GM21786 (cell line): ENCODE data around the gene METAP1D.
"Not testable (repeated sequence)": the region's sequence is repeated elsewhere in the genome, so short reads cannot be mapped to it uniquely, and the experiment has no call there.

Source experiments
- ATAC-seq: cut with Tn5 transposase; IDR thresholded peaks from one replicate; pipeline ENCODE4 v1.9.1; 2021; ENCODE audit not compliant: unreplicated experiment

METAP1D gene

DNA sequence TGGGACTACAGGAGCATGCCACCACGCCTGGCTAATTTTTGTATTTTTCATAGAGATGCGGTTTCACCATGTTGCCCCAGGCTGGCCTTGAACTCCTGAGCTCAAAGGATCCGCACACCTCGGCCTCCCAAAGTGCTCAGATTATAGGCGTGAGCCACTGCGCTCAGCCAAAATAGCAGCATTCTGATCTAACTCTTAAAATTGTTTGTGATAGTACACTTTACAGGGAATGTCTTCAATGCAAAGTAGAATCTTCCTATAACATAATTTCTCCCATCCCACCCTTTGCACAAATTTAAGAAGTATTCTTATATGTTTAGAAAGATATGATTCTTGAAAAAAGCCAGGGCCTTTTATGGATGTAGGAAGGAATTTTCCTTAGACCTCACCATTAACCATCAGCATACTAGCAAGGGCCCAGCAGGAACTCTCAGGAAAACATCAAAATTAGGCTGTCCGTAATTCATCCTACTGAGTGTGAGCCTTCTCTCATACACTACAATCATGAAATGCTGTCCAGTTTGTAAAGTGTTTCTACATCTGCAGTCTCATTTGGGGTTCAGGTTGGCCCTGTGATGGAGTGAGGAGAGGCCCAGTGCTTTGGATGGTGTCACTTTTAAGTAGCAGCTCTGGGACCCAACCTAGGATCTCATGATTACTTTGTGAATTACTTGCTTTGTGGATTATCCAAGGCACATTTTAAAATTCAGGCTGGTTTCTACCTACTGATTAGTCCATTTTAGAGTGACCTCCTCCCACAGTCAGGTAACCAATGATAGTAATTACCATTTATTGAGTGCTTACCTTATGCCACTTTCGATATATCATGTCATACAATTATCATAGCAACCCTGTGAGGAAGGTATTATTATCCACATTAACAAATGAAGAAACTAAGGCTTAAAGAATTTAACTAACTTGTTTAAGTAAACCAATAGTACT lies 48.1 kb downstream of the METAP1D start:
- ATAC-seq, result no peak

DNA sequence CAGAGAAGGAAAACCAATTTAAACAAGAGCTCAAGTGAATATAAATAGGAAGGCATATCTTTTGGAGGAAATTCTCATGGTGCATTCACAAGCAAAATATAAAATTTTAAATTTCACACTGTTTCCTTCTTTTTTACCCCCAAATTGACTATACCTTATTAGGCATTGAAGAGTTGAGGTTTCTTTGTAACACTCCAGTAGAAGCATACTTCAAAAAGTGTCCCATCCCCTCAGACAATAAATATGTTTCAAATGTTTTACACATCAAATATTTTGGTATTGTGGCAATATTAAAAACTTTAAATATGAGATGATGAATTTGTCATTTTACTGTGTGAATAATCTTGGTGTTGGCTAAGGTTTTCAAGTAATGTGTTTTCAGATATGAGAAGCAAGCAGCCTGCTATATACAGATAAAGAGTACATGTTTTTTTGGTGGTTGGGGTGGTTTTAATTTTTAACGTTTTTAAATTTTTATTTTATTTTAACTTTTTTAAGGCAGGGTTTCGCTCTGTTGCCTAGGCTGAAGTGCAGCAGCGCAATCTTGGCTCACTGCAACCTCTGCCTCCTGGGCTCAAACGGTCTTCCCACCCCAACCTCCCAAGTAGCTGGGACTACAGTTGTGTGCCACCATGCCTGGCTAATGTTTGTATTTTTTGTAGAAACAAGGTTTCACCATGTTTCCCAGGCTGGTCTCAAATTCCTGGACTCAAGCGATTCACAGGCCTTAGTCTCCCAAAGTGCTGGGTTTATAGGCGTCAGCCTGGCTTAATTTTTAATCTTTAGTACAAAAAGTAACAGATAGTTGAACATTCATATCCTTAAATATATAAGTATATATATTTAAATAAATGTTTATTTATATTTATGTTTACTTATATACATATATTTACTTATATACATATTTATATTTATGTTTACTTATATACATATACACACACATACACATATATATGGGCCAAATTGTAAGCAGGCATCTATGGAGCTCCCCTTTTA lies 49.1 kb downstream of the METAP1D start:
- no peak for ATAC-seq

DNA sequence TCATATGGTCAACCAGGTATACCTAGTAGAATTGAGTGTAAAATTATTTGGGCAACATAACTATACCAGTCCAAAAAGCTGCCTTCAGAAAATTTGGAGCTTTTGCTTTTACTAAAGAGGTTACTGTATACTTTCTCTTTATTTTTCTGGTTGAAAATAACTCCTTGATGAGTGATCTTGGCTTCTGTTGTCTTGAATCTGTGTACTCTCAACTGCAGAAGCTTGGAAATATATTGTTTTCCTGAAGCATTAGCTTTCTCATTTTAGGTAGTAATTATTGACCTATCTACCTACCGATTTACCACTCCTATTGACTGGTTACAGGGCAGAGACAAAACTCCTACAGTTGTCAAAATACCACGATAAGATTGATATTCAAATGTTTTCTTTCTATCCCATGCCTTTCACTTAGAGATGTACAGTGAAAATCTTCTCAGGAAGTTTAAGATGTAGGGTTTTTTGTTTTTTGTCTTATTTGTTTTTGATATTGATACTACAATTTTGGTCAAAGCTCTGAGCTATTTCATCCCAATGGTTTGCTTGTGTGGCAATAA lies 49.9 kb downstream of the METAP1D start:
- ATAC-seq, result no peak

DNA sequence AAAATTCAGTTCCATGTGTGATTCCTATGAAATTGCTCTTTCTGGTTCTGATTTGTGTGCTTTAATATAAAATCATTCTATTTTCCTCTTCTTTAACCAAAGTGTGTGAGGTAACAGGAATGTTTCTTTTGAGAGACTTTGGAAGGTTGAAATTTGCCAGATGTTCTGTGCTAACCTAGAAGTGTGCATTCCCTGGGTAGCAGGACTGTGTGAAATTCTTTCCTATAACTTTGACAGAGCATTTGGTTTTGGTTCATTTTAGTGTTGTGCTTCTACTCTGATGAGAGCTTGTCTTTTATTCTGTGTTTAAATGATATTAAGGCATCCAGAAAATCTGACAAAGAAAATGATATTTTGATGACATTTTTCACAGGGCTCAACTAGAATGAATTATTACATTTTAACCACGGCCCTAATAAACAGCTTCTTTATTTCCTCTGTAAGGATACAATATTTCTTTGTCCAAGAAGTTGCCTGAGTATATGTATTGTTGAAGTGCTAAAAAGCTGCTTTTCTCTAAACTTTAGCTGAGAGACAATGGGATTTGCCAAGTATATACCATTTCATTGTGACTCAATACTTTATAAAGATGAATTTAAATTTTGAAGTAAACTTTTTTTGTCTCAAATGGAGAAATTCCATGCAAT lies 50.8 kb downstream of the METAP1D start:
- ATAC-seq, result no peak

DNA sequence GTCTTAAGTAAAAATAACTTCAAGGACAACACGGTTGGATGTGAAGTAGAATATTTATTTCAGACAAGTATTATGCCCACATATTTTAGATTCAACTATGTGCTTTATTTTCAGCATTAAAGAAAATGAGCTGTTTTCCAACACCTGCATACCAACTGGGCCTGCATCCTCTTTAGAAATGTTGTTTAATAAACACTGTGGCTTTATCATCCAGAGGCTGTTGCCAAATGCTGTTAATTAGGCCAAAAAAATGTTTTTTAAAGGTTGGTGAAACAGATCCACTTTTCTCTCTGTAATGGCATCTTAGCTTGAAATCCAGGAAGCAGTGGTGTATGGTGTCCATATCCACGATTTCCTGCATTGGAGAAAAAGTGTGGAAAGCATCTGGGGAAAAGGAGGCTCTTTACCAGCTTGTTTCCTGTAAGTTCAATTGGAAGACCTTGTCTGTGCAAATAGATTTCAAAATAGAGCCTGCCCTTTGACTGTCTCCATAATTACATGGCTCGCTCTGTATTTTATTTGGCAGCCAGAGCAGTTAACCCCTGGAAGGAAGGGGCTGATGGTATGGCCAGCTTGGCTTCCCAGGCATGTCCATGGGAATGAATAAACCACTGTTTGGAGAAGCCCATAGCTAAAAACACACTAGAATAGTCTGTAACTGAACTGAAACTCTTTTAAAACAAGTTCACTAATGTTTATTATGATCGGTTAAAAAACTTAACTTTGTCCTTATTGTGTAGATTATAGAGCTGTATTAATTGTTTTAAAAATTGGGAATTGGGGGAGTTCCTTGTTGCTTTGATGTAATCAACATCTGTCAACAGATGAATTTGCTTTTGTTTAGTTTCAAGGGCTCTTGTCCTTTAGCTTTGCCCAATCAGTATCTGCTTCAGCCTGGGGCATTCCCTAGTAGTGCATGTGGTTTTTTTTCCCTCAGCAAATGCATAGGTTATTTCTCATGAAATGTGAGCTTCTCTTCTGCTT lies 52.5 kb downstream of the METAP1D start:
- ATAC-seq, result no peak

DNA sequence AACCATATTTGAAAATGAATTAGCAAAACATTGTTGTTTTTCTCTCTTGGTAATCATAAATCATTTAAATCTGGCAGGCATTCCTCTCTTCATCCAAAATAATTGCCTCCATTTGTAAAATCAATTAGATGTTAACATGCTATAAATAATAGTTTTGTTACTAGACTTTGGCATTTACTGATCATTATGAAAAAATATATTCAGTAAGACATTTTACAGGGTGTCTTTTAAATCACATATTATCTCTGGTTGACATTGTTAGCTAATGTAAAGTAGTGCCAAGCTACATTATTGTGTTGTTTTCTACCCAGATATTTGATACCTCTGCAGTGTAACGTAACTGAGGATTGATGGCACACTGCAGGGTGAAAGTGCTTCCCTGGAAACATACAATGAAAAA lies 53.7 kb downstream of the METAP1D start:
- ATAC-seq, result no peak

DNA sequence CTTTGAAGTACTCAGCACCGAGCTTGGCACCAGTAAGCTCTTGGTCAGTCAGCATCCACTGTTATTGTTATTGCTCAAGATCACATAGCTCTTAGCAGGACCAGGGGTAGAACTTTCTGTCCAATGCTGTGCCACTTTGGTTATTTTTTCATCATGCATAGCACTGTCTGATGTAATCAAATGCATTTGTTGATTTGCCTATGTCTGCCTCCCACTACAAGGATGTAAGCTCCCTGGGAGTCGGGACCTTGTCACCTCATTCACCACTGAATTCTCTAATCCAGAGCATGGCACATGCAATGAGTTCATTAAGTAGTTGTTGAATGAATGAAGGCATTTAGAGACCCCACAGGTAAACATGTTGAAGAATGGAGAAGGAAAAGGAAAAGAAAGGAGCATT lies 56.5 kb downstream of the METAP1D start:
- ATAC-seq, result no peak

DNA sequence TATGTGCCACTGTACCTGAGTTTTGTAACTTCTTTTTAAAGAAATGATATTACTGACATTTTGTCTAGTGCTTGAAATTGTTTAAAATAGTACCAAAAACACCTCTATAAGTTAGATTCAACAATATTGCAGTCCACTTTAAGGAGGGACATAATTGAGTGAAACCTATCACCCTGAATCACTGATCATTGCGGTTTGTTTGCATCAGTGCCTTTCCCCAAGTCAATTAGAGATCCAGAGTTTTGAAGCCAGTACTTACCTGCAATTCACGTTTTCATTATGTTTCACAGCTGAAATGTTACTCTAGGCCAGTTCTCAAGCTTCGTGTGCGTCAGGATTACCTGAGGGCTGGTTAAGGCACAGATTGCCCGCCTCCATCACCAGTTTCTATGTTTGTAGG lies 58.9 kb downstream of the METAP1D start:
- no peak for ATAC-seq

DNA sequence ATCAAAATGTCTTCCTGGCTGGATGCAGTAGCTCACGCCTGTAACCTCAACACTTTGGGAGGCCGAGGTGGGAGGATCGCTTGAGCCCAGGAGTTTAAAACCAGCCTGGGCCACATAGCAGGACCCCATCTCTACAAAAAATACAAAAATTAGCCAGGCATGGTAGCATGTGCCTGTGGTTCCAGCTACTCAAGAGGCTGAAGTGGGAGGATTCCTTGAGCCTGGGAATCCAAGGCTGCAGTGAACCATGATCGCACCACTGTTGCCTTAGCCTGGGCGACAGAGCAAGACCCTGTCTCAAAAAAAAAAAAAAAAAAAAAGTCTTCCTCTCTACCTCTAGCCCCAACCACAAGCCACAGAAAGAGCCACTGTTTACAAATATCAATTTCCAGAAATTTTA lies 60.4 kb downstream of the METAP1D start:
- ATAC-seq, result not testable (repeated sequence)

DNA sequence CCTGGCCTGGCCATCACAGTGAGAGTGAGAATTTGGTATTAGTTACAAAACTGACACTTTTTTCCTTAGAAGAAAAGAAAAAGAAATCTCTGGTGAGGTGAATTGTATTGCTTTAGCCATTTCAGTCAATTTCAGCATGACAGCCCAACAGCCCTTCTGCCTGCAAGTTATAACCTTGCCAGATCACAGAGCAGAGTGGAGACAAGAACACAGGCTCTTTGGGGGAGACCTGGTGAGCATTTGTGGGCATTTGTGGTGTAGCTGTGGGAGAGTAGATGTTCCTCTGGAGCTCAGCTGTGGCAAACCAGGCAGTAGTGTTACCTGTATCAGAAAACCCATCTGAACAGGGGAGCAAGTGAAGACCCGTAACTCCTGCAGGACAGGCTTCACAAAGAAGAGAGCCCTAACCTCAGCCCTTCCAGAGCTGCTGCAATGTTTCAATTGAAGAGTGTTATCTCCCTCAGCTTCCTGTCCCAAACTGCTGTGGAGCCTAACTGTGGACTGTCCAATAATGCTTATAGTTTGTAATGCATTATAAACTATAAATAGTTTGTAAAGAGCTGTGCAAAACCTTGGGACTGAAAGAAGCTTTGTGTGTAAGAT lies 62.8 kb downstream of the METAP1D start:
- ATAC-seq, result no peak

DNA sequence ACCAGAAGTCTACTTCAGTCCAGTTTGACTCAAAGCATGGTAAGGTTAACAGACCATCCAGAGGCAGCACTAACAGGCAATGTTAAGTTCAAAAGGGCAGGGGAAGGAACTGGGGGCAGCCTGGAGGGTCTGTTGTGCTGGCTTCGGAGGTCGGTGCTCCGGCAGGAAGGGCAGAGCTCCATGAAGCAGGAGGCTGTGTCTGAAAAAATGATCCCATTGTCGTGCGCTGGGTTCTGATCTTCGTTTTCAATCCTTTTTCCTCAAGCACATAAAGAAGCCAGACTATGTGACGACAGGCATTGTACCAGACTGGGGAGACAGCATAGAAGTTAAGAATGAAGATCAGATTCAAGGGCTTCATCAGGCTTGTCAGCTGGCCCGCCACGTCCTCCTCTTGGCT lies 63.7 kb downstream of the METAP1D start:
- ATAC-seq, result no peak

DNA sequence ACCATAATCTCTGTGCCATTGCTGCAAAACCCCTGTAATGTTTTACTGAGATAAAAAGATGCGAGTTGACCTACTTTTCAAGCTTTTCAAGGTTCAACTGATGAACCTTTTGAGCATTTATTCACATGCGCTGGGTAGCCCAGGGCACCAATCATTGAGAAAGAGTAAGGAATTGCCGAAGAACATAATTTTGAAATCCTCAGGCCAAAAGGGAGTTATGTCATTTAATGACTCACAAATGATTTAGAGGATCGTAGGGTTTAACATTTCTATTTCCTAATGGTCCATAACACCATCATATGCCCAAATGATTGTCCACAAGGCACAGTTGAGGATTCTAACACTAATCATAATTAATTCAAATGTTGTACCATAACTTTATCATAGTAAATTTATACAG lies 65.4 kb downstream of the METAP1D start:
- ATAC-seq, result no peak

DNA sequence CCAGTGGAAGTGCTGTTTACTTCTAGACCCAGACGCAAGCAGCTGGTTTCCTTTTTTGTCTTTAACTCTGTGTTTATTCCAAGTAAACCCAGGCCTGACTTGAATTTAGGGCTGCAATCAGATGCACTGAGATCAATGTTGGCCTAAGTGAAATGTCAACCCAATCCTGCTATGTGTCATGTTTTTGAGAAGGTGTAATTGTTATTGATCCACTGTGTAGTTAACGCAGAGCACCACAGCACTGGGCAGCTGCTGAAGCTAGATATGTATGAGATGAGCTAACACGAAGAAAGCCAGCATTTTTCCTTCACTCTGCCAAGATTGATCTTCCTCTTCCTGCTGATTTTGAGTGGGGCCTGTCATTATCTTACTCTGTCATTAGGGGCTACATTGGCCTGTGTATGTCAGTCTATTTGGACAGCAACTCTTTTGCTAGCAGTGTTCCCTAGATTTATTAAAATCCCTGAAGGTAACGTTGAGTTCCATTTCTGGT lies 66.7 kb downstream of the METAP1D start:
- ATAC-seq, result no peak

DNA sequence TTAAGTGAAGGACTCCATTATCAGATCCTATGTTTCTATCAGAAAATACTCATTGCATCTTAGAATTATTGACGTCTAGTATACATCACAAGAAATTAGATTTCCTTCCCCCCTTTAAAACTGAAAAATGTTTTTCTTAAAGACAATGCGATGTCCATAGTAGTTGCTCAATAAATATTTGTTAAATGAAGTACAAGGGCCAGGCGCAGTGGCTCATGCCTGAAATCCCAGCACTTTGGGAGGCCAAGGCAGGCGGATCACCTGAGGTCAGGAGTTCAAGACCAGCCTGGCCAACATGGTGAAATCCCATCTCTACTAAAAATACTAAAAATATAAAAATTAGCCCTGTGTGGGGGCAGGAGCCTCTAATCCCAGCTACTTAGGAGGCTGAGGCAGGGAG lies 68.2 kb downstream of the METAP1D start:
- ATAC-seq, result not testable (repeated sequence)

DNA sequence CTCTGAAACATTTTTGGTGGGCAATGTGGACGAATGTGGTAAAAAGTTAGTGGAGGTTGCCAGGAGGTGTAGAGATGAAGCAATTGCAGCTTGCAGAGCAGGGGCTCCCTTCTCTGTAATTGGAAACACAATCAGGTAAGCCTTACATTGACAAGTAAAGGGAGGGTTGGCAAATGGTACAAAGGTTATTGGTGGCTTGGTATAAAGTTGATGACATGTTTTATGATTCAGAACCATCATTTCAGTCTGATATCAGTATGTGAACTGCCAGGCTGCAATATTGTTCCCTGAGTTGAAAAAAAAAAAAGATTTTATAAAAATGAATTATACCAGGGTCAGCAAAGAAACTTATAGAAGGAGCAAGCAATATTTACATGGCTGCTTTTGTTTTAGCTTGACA lies 71.2 kb downstream of the METAP1D start:
- no peak for ATAC-seq

DNA sequence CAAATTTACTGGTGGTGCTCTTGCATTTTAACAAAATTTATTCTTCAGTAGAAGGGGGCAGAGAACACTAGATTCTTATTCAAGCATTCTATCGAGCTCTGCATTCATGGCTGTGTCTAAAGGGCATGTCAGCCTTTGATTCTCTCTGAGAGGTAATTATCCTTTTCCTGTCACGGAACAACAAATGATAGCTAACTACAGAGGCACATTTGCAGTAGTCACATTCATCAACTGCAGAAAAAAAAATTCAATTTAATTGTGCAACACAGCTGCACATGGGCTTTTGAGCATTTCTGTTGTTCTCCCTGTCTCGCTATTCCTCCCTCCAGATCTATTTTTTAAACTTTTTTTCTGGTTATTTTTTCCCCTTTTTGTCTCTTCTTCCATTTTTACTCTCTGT lies 72.5 kb downstream of the METAP1D start:
- ATAC-seq, result no peak

DNA sequence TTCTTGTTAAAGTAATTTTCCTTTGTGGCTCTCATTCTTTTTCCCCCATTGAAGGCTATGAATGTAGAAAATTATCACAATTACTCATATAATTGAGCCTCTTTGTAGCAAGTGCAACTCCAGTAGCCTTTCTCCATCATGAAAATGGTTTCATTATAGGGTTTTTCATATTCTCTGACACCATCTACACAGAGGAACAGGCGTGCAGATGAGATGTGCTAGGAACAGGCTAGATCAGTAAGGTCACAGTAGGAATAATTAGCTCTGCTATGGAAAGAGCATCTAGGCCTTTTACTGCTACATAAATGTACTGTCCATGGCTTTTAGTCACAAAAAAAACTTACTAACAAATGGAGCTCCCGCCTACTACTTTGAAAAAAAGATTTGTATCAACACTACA lies 73.0 kb downstream of the METAP1D start:
- ATAC-seq, result no peak

DNA sequence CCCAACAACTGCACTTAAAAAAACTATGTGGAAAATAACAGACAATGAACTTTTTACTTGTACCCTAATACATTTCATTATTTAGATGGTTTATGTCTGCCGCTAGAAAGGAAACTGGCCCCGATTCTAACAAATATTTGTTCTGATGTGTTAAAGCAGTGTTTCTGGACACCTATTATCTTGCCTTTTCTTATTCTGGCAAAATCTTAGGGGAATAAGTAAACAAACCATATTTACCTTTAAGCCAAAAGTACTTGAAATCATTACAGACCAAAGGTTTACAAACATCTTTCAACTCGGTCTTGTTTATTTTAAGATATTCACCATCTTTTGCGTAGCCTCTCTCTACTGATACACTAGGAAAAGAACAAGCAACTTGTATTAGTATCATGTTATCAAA lies 73.8 kb downstream of the METAP1D start:
- ATAC-seq, result no peak

DNA sequence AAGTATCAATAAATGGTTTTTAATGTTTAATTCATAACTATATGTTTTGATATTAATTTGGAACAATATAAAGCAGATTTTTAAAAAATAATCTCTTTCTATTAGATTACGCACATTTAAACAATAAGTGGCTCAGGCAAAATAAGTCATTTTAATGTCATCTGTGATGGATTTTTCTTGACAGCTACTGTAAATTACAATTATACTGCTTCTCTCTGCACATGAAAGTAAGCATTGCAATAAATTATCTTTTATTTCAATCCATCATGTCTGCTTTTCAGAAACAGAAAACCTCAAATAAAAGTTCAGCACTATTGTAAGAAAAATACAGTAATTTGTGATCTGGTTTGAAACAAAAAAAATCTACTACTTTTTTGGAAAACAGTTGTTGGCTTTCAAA lies 74.5 kb downstream of the METAP1D start:
- ATAC-seq, result no peak
